Keratinocyte (primary cell): Measurements from ENCODE around the gene MMAA. TPM values are rescaled to one million over a fixed set of nuclear protein-coding genes. Genes with fewer than 3 reads are reported as not detected.
"Not testable (repeated sequence)": the region's sequence is repeated elsewhere in the genome, so short reads cannot be mapped to it uniquely, and the experiment has no call there.

Source experiments
- DNase-seq: peaks from one replicate; pipeline ENCODE4 v3.0.0-alpha.2; 2011; ENCODE audit warnings: low read depth, missing footprints, low spot score
- FAIRE-seq: peaks from 2 replicates; lab custom pipeline; 2011; peaks lifted over from hg19 to GRCh38; lab: Jason Lieb, UNC
- H2AFZ ChIP-seq: 2 replicates; pipeline ENCODE4 v1.6.0; 2012; ENCODE audit warnings: low read length, control low read depth, inconsistent platforms; ENCODE audit not compliant: control insufficient read depth
- H3K27ac ChIP-seq: 2 replicates; pipeline ENCODE4 v1.5.1; 2011; ENCODE audit warnings: low read length; ENCODE audit not compliant: control insufficient read depth, insufficient read depth
- H3K27me3 ChIP-seq: 3 replicates; pipeline ENCODE4 v1.6.0; 2011; ENCODE audit warnings: low read length; ENCODE audit not compliant: control insufficient read depth, insufficient read depth; ENCODE audit errors: extremely low read depth
- H3K36me3 ChIP-seq, 2 experiments: 2 replicates in 1 of 2; 3 replicates in 1 of 2; pipeline ENCODE4 v1.5.1; 2011; ENCODE audit warnings: low read length in 2 of 2, mild to moderate bottlenecking in 1 of 2; ENCODE audit not compliant: control insufficient read depth in 2 of 2, insufficient read depth in 2 of 2; ENCODE audit errors: extremely low read depth in 1 of 2
- H3K4me1 ChIP-seq: 3 replicates; pipeline ENCODE4 v1.5.1; 2011; ENCODE audit warnings: low read length; ENCODE audit not compliant: control insufficient read depth, insufficient read depth; ENCODE audit errors: extremely low read depth
- H3K4me2 ChIP-seq: 3 replicates; pipeline ENCODE4 v1.6.0; 2011; ENCODE audit warnings: low read depth, low read length; ENCODE audit not compliant: control insufficient read depth, insufficient read depth; ENCODE audit errors: extremely low read depth
- H3K4me3 ChIP-seq, 3 experiments: fragments of 200-600 bp in 1 of 3; sonication (generic) in 1 of 3; 2 replicates in 2 of 3; 3 replicates in 1 of 3; pipeline ENCODE4 v1.5.1; 2011 to 2016; ENCODE audit warnings: low read length in 3 of 3, mild to moderate bottlenecking in 3 of 3, control low read depth in 2 of 3, inconsistent platforms in 1 of 3, low read depth in 1 of 3, mixed read lengths in 1 of 3, mixed run types in 1 of 3, moderate library complexity in 1 of 3; ENCODE audit not compliant: control insufficient read depth in 2 of 3, insufficient read depth in 2 of 3; ENCODE audit errors: extremely low read depth in 1 of 3
- H3K79me2 ChIP-seq: 2 replicates; pipeline ENCODE4 v1.6.0; 2012; ENCODE audit warnings: low read length; ENCODE audit not compliant: control insufficient read depth, insufficient read depth
- H3K9ac ChIP-seq: 3 replicates; pipeline ENCODE4 v1.6.0; 2011; ENCODE audit warnings: low read length; ENCODE audit not compliant: control insufficient read depth, insufficient read depth; ENCODE audit errors: extremely low read depth
- H3K9me1 ChIP-seq: 3 replicates; pipeline ENCODE4 v1.6.0; 2011; ENCODE audit warnings: low read length; ENCODE audit not compliant: control insufficient read depth, insufficient read depth; ENCODE audit errors: extremely low read depth
- H3K9me3 ChIP-seq: 2 replicates; pipeline ENCODE4 v1.5.1; 2012; ENCODE audit warnings: low read depth, low read length; ENCODE audit not compliant: control insufficient read depth
- H4K20me1 ChIP-seq: 3 replicates; pipeline ENCODE4 v1.6.0; 2011; ENCODE audit warnings: low read length; ENCODE audit not compliant: control insufficient read depth, insufficient read depth; ENCODE audit errors: extremely low read depth
- CTCF ChIP-seq, 3 experiments: IDR thresholded peaks in 1 of 3; conservative IDR thresholded peaks in 1 of 3; optimal IDR thresholded peaks in 1 of 3; 2 replicates in 2 of 3; 3 replicates in 1 of 3; pipeline versions ENCODE3 to v1.5.1; 2011; ENCODE audit warnings: low read length in 3 of 3, mild to moderate bottlenecking in 3 of 3, moderate library complexity in 2 of 3, control low read depth in 1 of 3, inconsistent platforms in 1 of 3; ENCODE audit not compliant: insufficient read depth in 2 of 3; ENCODE audit errors: extremely low read depth in 1 of 3
- EZH2 ChIP-seq: IDR thresholded peaks from one replicate; pipeline ENCODE4 v1.6.1; 2012; ENCODE audit warnings: inconsistent platforms, mild to moderate bottlenecking, low read length, moderate library complexity
- dilution Hi-C: fragments of 300-500 bp; cut with MboI; formaldehyde crosslinking; loops from one replicate; pipeline ENCODE4 v1.7.0; 2020; ENCODE audit warnings: low sequenced_read_pairs; ENCODE audit not compliant: extremely low pct_ligation_motif_present
- polyA plus RNA-seq, 5 experiments: library from polyadenylated mRNA; depleted of rRNA in 3 of 5; stranded (reverse) in 3 of 5; stranded (forward) in 1 of 5; unstranded in 1 of 5; fragments of >200 nt; gene quantifications; 1 replicate in 1 of 5; 2 replicates in 3 of 5; 3 replicates in 1 of 5; pipeline versions ENCODE4 v1.2.1 to v1.2.3, GENCODE V29; 2011 to 2012; ENCODE audit warnings: missing spikeins in 2 of 5, low read depth in 1 of 5, low replicate concordance in 1 of 5

Gene MMAA
- polyA plus RNA-seq, 1 donor (not counting 4 experiments of a cell fraction or from before 2014, with no cell fraction given) = 9.4 TPM

GRCh38 chr4:145618210-145618931 lies 814 bp upstream of the MMAA start:
- FAIRE-seq = no peak
- TF ChIP-seq CTCF (optimal IDR thresholded peaks at IDR 0.05 in 1 of 3, IDR thresholded peaks at IDR 0.05 in 1 of 3, conservative IDR thresholded peaks at IDR 0.05 in 1 of 3; ENCODE audit: extremely low read depth in 1 of 3, insufficient read depth in 2 of 3, low read length in 3 of 3) (no peak), EZH2 (no peak)
- H3K79me2 ChIP-seq = peaks cover 10% of the 10 kb centered on the region
- H4K20me1 ChIP-seq = no peaks in the 10 kb centered on the region
- peak overlapping the region; percentile 97 for H3K27ac ChIP-seq
- H3K9me1 ChIP-seq = no peaks in the 10 kb centered on the region
- peak overlapping the region; percentile 68 to 98 (median 94) for H3K4me3 ChIP-seq
- peak overlapping the region; percentile 94 for H3K4me2 ChIP-seq
- no peak for DNase-seq
- peak overlapping the region; percentile 98 for H3K9ac ChIP-seq
- H3K27me3 ChIP-seq = no peaks in the 10 kb centered on the region
- H3K9me3 ChIP-seq = no peaks in the 10 kb centered on the region
- peak overlapping the region; percentile 93 for H2AFZ ChIP-seq
- dilution Hi-C loops = loop anchor here (25.0 kb wide), 1 partner anchor 406 kb away; no protein-coding TSS in a partner anchor
- no peaks in the 10 kb centered on the region for H3K36me3 ChIP-seq
- peaks cover 10% of the 10 kb centered on the region for H3K4me1 ChIP-seq

- H3K36me3 ChIP-seq = no peaks in the 10 kb centered on the region
- dilution Hi-C loops = loop anchor here (25.0 kb wide), 1 partner anchor 407 kb away; no protein-coding TSS in a partner anchor
- no peaks in the 10 kb centered on the region for H3K9me3 ChIP-seq
- no peak for TF ChIP-seq EZH2
- no peak for TF ChIP-seq CTCF (optimal IDR thresholded peaks at IDR 0.05 in 1 of 3, IDR thresholded peaks at IDR 0.05 in 1 of 3, conservative IDR thresholded peaks at IDR 0.05 in 1 of 3; ENCODE audit: extremely low read depth in 1 of 3, insufficient read depth in 2 of 3, low read length in 3 of 3)
- peaks cover 10% of the 10 kb centered on the region for H3K79me2 ChIP-seq
- H4K20me1 ChIP-seq = no peaks in the 10 kb centered on the region
- H3K4me3 ChIP-seq = peak overlapping the region; percentile 68 to 98 (median 94)
- H3K27me3 ChIP-seq = no peaks in the 10 kb centered on the region
- H2AFZ ChIP-seq = peak overlapping the region; percentile 76
- H3K27ac ChIP-seq = peak overlapping the region; percentile 97
- peaks cover 13% of the 10 kb centered on the region for H3K4me1 ChIP-seq
- no peak for DNase-seq
- FAIRE-seq = no peak
- no peaks in the 10 kb centered on the region for H3K9me1 ChIP-seq
- H3K9ac ChIP-seq = peak overlapping the region; percentile 98
- H3K4me2 ChIP-seq = peak overlapping the region; percentile 84
These were observed 433 bp downstream of the MMAA start for GRCh38 chr4:145619639-145619996.

GRCh38 chr4:145622067-145622466 lies 2.9 kb downstream of the MMAA start:
- not testable (repeated sequence) for H3K4me3 ChIP-seq, H3K4me2 ChIP-seq, DNase-seq, H3K9me3 ChIP-seq, H3K9me1 ChIP-seq, FAIRE-seq, H4K20me1 ChIP-seq, H2AFZ ChIP-seq, H3K27me3 ChIP-seq, H3K79me2 ChIP-seq, H3K36me3 ChIP-seq, H3K9ac ChIP-seq, H3K27ac ChIP-seq
- H3K4me1 ChIP-seq = peaks cover 13% of the 10 kb centered on the region
- dilution Hi-C loops = loop anchor here (25.0 kb wide), 1 partner anchor 410 kb away; no protein-coding TSS in a partner anchor
